ENCODE data around the gene TRPM3.

Gene TRPM3

DNA sequence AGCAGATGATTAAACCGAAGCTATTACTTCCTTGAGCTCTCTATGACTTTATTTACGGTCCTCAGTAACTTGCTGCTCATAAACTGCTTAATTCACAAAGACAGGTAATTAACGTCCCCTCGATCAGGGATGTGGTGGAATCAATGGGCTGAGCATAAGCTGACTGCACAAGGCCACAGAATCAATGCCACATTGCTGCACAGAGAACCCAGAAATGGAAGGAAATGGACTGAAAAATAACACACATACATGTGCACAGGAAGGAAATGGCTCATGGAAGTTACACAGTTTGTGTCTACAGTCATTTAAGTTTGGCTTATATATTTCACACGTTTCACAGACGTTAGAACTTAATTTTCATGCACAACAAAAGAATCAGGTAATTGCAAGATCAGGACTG, 588.7 kb downstream of the TRPM3 start:
- peaks cover 9% of the 10 kb centered on the region for H3K4me1 ChIP-seq (ENCODE audit: insufficient read depth, poor library complexity, severe bottlenecking)
- H3K36me3 ChIP-seq (ENCODE audit: low read depth) = no peaks in the 10 kb centered on the region
- no peak overlapping the region for H3K27ac ChIP-seq (ENCODE audit: poor library complexity, severe bottlenecking)
- TF ChIP-seq, protein P1, sequence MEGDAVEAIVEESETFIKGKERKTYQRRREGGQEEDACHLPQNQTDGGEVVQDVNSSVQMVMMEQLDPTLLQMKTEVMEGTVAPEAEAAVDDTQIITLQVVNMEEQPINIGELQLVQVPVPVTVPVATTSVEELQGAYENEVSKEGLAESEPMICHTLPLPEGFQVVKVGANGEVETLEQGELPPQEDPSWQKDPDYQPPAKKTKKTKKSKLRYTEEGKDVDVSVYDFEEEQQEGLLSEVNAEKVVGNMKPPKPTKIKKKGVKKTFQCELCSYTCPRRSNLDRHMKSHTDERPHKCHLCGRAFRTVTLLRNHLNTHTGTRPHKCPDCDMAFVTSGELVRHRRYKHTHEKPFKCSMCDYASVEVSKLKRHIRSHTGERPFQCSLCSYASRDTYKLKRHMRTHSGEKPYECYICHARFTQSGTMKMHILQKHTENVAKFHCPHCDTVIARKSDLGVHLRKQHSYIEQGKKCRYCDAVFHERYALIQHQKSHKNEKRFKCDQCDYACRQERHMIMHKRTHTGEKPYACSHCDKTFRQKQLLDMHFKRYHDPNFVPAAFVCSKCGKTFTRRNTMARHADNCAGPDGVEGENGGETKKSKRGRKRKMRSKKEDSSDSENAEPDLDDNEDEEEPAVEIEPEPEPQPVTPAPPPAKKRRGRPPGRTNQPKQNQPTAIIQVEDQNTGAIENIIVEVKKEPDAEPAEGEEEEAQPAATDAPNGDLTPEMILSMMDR (IDR thresholded peaks at IDR 0.05; ENCODE audit: poor library complexity, severe bottlenecking) = no peak
- H3K9me3 ChIP-seq (ENCODE audit: severe bottlenecking) = no peaks in the 10 kb centered on the region
- DNase-seq (ENCODE audit: low spot score) = no peak
- no peak overlapping the region for H3K4me3 ChIP-seq (ENCODE audit: severe bottlenecking)
- no peaks in the 10 kb centered on the region for H3K27me3 ChIP-seq (ENCODE audit: insufficient read depth, poor library complexity, severe bottlenecking)
- no peak for ATAC-seq (ENCODE audit: low read depth)

DNA sequence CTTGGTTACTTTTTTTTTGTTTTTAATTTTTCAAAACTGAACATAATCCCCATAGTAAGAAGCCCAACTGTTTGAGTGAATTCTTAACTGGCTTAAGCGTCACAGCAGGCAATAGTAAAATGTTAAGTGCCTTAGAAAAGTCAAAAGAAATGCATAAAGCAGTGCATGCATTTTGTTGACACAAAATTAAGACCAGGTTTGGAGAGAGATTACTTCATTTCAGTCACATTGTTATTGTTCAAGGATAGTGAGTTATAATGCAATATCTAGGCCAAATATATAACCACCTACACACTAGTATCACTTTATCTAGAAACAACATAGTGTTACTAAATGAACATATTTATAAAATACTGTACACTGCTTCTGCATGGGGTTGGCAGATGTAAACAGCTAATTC, 590.1 kb downstream of the TRPM3 start:
- no peak overlapping the region for H3K27ac ChIP-seq (ENCODE audit: poor library complexity, severe bottlenecking)

DNA sequence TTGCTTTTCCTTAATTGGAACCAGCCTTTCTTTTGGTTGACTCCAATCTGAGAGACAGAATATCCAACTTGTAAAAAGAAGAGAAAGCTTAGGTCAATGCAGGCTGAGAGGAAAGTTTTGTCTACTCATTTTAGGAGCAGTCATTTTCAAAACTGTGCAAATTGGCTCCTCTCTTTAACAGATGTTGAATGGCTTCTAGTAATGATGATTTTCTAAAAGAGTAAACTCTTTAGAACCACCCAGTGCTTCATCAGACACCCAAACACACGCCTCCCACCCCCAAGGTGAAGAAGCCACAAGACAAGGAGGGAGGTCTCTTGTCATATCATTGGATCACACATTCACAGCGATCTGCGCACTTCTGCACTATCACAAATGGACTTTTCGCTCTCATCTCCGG, 590.7 kb downstream of the TRPM3 start:
- DNase-seq (ENCODE audit: low spot score) (no peak), ATAC-seq (ENCODE audit: low read depth) (no peak)
- TF ChIP-seq, protein P1 (IDR thresholded peaks at IDR 0.05; ENCODE audit: poor library complexity, severe bottlenecking) = no peak
- H3K27ac ChIP-seq (ENCODE audit: poor library complexity, severe bottlenecking) = no peak overlapping the region
- peaks cover 13% of the 10 kb centered on the region for H3K4me1 ChIP-seq (ENCODE audit: insufficient read depth, poor library complexity, severe bottlenecking)
- no peaks in the 10 kb centered on the region for H3K9me3 ChIP-seq (ENCODE audit: severe bottlenecking)
- H3K4me3 ChIP-seq (ENCODE audit: severe bottlenecking) = no peak overlapping the region
- H3K27me3 ChIP-seq (ENCODE audit: insufficient read depth, poor library complexity, severe bottlenecking) = no peaks in the 10 kb centered on the region
- H3K36me3 ChIP-seq (ENCODE audit: low read depth) = no peaks in the 10 kb centered on the region

More for the DNA sequence above, 590.1 kb downstream of the TRPM3 start:
- H3K27me3 ChIP-seq (ENCODE audit: insufficient read depth, poor library complexity, severe bottlenecking) = no peaks in the 10 kb centered on the region
- no peak overlapping the region for H3K4me3 ChIP-seq (ENCODE audit: severe bottlenecking)
- H3K4me1 ChIP-seq (ENCODE audit: insufficient read depth, poor library complexity, severe bottlenecking) = peaks cover 9% of the 10 kb centered on the region
- no peaks in the 10 kb centered on the region for H3K9me3 ChIP-seq (ENCODE audit: severe bottlenecking)
- TF ChIP-seq, protein P1 (IDR thresholded peaks at IDR 0.05; ENCODE audit: poor library complexity, severe bottlenecking) = no peak
- no peak for DNase-seq (ENCODE audit: low spot score)
- ATAC-seq (ENCODE audit: low read depth) = no peak
- H3K36me3 ChIP-seq (ENCODE audit: low read depth) = no peaks in the 10 kb centered on the region

DNA sequence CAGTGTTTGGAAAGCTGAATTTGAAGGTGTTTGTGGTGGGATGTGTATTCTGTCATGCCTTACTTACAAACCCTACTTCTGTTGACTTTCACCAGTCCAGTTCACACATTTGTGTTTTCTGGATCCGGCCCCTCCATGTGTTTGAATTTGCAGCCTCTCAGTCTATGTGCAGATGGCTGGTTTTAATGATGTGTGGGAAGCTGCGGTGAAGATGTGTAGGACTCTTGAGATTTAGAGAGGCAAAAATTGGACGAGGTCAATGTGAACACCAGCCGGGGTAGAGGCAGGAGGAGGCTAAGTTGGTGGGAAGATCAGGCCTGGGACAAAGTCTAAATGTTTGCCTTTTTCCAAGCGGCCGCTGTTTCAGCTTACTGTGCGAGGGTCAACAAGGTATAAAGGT, 591.6 kb downstream of the TRPM3 start:
- no peak for ATAC-seq (ENCODE audit: low read depth)
- no peaks in the 10 kb centered on the region for H3K9me3 ChIP-seq (ENCODE audit: severe bottlenecking)

DNA sequence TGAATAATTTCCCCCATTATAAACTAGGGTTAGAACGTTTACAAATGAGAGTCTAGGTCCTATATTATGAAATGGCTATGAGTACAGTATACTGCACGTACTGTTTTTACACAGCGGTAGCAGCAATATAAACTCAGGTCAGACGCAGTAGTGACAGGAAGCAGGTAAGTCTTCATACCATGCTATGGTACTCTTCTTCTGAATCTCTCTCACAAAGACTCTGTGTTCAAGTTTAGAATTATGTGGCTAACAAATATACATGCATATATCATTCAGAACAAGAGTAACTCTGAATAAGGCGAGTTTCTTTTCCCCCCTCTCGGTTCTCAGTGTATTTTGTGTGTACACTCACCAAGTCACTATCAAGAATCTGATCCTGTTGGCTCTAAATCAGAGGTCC, 592.0 kb downstream of the TRPM3 start:
- no peak for ATAC-seq (ENCODE audit: low read depth)

More for the DNA sequence above, 591.6 kb downstream of the TRPM3 start:
- DNase-seq (ENCODE audit: low spot score) = no peak
- H3K27me3 ChIP-seq (ENCODE audit: insufficient read depth, poor library complexity, severe bottlenecking) = no peaks in the 10 kb centered on the region
- TF ChIP-seq, protein P1 (IDR thresholded peaks at IDR 0.05; ENCODE audit: poor library complexity, severe bottlenecking) = no peak
- peaks cover 13% of the 10 kb centered on the region for H3K4me1 ChIP-seq (ENCODE audit: insufficient read depth, poor library complexity, severe bottlenecking)
- H3K4me3 ChIP-seq (ENCODE audit: severe bottlenecking) = no peak overlapping the region
- no peak overlapping the region for H3K27ac ChIP-seq (ENCODE audit: poor library complexity, severe bottlenecking)
- no peaks in the 10 kb centered on the region for H3K36me3 ChIP-seq (ENCODE audit: low read depth)

More for the DNA sequence above, 592.0 kb downstream of the TRPM3 start:
- Histone ChIP-seq H3K27me3 (ENCODE audit: insufficient read depth, poor library complexity, severe bottlenecking) (no peaks in the 10 kb centered on the region), H3K9me3 (ENCODE audit: severe bottlenecking) (no peaks in the 10 kb centered on the region), H3K27ac (ENCODE audit: poor library complexity, severe bottlenecking) (no peak overlapping the region), H3K36me3 (ENCODE audit: low read depth) (no peaks in the 10 kb centered on the region), H3K4me3 (ENCODE audit: severe bottlenecking) (no peak overlapping the region), H3K4me1 (ENCODE audit: insufficient read depth, poor library complexity, severe bottlenecking) (peaks cover 10% of the 10 kb centered on the region)
- TF ChIP-seq, protein P1 (IDR thresholded peaks at IDR 0.05; ENCODE audit: poor library complexity, severe bottlenecking) = no peak
- no peak for DNase-seq (ENCODE audit: low spot score)

All from RWPE2 (cell line).